Omental fat pad (tissue), 4 donors: ENCODE data around the gene DUS2. TPM values are rescaled to one million over a fixed set of nuclear protein-coding genes. Genes with fewer than 3 reads are reported as not detected.
"Not testable (repeated sequence)": the region's sequence is repeated elsewhere in the genome, so short reads cannot be mapped to it uniquely, and the experiment has no call there.

Experiments
- ATAC-seq: fragments of 150-250 bp; one replicate; pipeline ENCODE4 v1.9.1; 2016; ENCODE audit warnings: mild to moderate bottlenecking, moderate library complexity; ENCODE audit not compliant: low FRiP score
- DNase-seq: peaks from one replicate; pipeline ENCODE4 v3.0.0-alpha.2; 2019; ENCODE audit warnings: low spot score
- CTCF ChIP-seq, 3 donors: fragments of 450-650 bp; IDR thresholded peaks; one replicate each; pipeline ENCODE4 v1.5.1; 2016 to 2017; ENCODE audit warnings: antibody characterized with exemption in 3 of 3, mild to moderate bottlenecking in 3 of 3, moderate library complexity in 2 of 3
- total RNA-seq, 4 donors: library from RNA; depleted of rRNA; stranded (reverse); fragments of >200 nt; gene quantifications; one replicate each; pipeline ENCODE4 v1.1.0, GENCODE V29; 2016

The DUS2 gene
- total RNA-seq, 4 donors from 2014 or later, result 6.7 to 17.9 (median 10.2) TPM

DNA sequence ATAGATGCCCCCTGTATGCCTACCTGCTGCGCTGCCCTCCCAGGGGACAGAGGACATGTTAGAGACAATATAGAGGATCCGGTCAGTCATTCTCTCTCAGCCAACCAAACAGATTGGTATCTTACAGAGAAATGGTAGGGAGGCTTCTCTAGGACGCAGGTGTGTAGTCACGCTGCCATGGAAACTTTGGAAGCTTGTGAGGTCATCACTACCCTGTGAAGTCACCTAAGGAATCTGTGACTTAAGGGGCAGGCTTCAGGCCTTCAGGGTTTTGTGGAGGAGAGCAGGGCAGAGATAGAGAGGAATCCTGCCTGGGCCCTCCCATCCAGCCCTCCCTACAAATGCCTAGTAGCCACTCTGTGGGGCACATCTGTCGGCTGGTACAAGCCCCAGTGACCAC, 7.4 kb upstream of the DUS2 start, which contains the start of gene DPEP2NB:
Gene DPEP2NB, minus strand, starts transcription at position 231 of the 400 bp plus-strand sequence. Its CDS starts 141 bp downstream, at position 90.
- ATAC-seq (no peak), DNase-seq (no peak)
- no peak for TF ChIP-seq CTCF (IDR thresholded peaks at IDR 0.05)

GRCh38 chr16:68019167-68019680, 3.9 kb upstream of the DUS2 start:
- TF ChIP-seq CTCF (IDR thresholded peaks at IDR 0.05), result no peak
- no peak for ATAC-seq

GRCh38 chr16:68021490-68021889, 1.6 kb upstream of the DUS2 start:
- ATAC-seq (no peak), DNase-seq (no peak)
- no peak for TF ChIP-seq CTCF (IDR thresholded peaks at IDR 0.05)

More at GRCh38 chr16:68019167-68019680, 3.9 kb upstream of the DUS2 start:
- no peak for DNase-seq

- no peak for TF ChIP-seq CTCF (IDR thresholded peaks at IDR 0.05)
- ATAC-seq (no peak), DNase-seq (no peak)
These were observed 781 bp upstream of the DUS2 start for GRCh38 chr16:68022278-68022727.

DNA sequence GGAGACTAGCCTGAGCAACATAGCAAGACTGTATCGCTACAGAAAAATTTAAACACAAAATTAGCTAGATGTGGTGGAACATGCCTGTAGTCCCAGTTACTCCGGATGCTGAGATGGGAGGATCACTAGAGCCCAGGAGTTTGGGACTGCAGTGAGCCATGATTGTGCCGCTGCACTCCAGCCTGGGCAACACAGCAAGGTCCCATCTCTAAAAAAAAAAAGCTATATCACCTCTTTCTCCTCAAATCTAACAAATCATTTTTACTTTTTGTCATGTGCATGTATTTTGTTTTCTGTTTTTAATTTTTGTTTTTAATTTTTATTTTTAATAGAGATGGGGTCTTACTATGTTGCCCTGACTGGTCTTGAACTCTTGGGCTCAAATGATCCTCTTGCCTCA, 5.9 kb downstream of the DUS2 start:
- no peak for DNase-seq
- ATAC-seq, result no peak
- TF ChIP-seq CTCF (IDR thresholded peaks at IDR 0.05), result no peak

- not testable (repeated sequence) for DNase-seq
- ATAC-seq, result peak; percentile 34
These were observed 7.0 kb downstream of the DUS2 start for GRCh38 chr16:68030108-68030507.

- DNase-seq (no peak), ATAC-seq (peak; percentile 43)
- no peak for TF ChIP-seq CTCF (IDR thresholded peaks at IDR 0.05)
These were observed 8.9 kb downstream of the DUS2 start for GRCh38 chr16:68031951-68032350.
